ENCODE measurements around the gene LRP1B.

LRP1B gene

GRCh38 chr2:141711627-141712026 is 419.2 kb downstream of the LRP1B start:
- no peak for ATAC-seq

GRCh38 chr2:141710589-141711239 is 420.1 kb downstream of the LRP1B start:
- TF ChIP-seq PATZ1 (CRISPR knock-in tag; IDR thresholded peaks at IDR 0.05; ENCODE audit: borderline replicate concordance) (no peak), TCF4 (CRISPR knock-in tag; IDR thresholded peaks at IDR 0.05; ENCODE audit: borderline replicate concordance) (no peak), PPARA (CRISPR knock-in tag; IDR thresholded peaks at IDR 0.05; ENCODE audit: borderline replicate concordance) (no peak), ZC3H10 (CRISPR knock-in tag; IDR thresholded peaks at IDR 0.05) (no peak), TSHZ2 (CRISPR knock-in tag; IDR thresholded peaks at IDR 0.05) (no peak), TOX (CRISPR knock-in tag; IDR thresholded peaks at IDR 0.05; ENCODE audit: borderline replicate concordance) (no peak), CSRNP3 (CRISPR knock-in tag; IDR thresholded peaks at IDR 0.05) (no peak), ARNTL (CRISPR knock-in tag; IDR thresholded peaks at IDR 0.05; ENCODE audit: borderline replicate concordance, low read depth) (no peak), GLIS3 (CRISPR knock-in tag; IDR thresholded peaks at IDR 0.05) (no peak), RARB (CRISPR knock-in tag; IDR thresholded peaks at IDR 0.05) (no peak), ZFP30 (CRISPR knock-in tag; IDR thresholded peaks at IDR 0.05) (no peak)
- no peak for ATAC-seq

More at GRCh38 chr2:141711627-141712026, 419.2 kb downstream of the LRP1B start:
- no peak for TF ChIP-seq OSR1 (CRISPR knock-in tag; IDR thresholded peaks at IDR 0.05)
- TF ChIP-seq ZNF8 (CRISPR knock-in tag; IDR thresholded peaks at IDR 0.05) = no peak
- no peak for TF ChIP-seq CREB5 (CRISPR knock-in tag; IDR thresholded peaks at IDR 0.05; ENCODE audit: low read depth)
- TF ChIP-seq ZC3H10 (CRISPR knock-in tag; IDR thresholded peaks at IDR 0.05) = no peak
- TF ChIP-seq ZNF70 (CRISPR knock-in tag; IDR thresholded peaks at IDR 0.05) = no peak
- TF ChIP-seq TOX (CRISPR knock-in tag; IDR thresholded peaks at IDR 0.05; ENCODE audit: borderline replicate concordance) = no peak
- no peak for TF ChIP-seq ZNF565 (CRISPR knock-in tag; conservative IDR thresholded peaks at IDR 0.05; ENCODE audit: low read depth)
- TF ChIP-seq ARNTL (CRISPR knock-in tag; IDR thresholded peaks at IDR 0.05; ENCODE audit: borderline replicate concordance, low read depth) = no peak
- no peak for TF ChIP-seq ESRRG (CRISPR knock-in tag; IDR thresholded peaks at IDR 0.05)

- ATAC-seq = no peak
- TF ChIP-seq SNAI2 (CRISPR knock-in tag; IDR thresholded peaks at IDR 0.05) = no peak
- TF ChIP-seq PATZ1 (CRISPR knock-in tag; IDR thresholded peaks at IDR 0.05; ENCODE audit: borderline replicate concordance) = no peak
Observed at GRCh38 chr2:141709756-141710155, 421.1 kb downstream of the LRP1B start.

- TF ChIP-seq CREB5 (CRISPR knock-in tag; IDR thresholded peaks at IDR 0.05; ENCODE audit: low read depth) (no peak), ESRRG (CRISPR knock-in tag; IDR thresholded peaks at IDR 0.05) (no peak), TCF4 (CRISPR knock-in tag; IDR thresholded peaks at IDR 0.05; ENCODE audit: borderline replicate concordance) (no peak), OSR1 (CRISPR knock-in tag; IDR thresholded peaks at IDR 0.05) (no peak), BACH2 (CRISPR knock-in tag; IDR thresholded peaks at IDR 0.05; ENCODE audit: borderline replicate concordance) (no peak), ZFP3 (CRISPR knock-in tag; IDR thresholded peaks at IDR 0.05) (no peak), TOX (CRISPR knock-in tag; IDR thresholded peaks at IDR 0.05; ENCODE audit: borderline replicate concordance) (no peak), TSHZ2 (CRISPR knock-in tag; IDR thresholded peaks at IDR 0.05) (no peak), ZNF565 (CRISPR knock-in tag; conservative IDR thresholded peaks at IDR 0.05; ENCODE audit: low read depth) (no peak)
- ATAC-seq = no peak
Observed at GRCh38 chr2:141707486-141707885, 423.3 kb downstream of the LRP1B start.

All from SK-N-SH treated with all-trans-retinoic acid at 6 μM for 48 hours (cell line).